Keratinocyte (primary cell): ENCODE measurements around the gene SYNE1.
"Not testable (repeated sequence)": the region's sequence is repeated elsewhere in the genome, so short reads cannot be mapped to it uniquely, and the experiment has no call there.

Source experiments
- EZH2 ChIP-seq: IDR thresholded peaks from one replicate; pipeline ENCODE4 v1.6.1; 2012; ENCODE audit warnings: inconsistent platforms, mild to moderate bottlenecking, low read length, moderate library complexity
- TF ChIP-seq, protein P1 (sequence below), 3 experiments: IDR thresholded peaks in 1 of 3; conservative IDR thresholded peaks in 1 of 3; optimal IDR thresholded peaks in 1 of 3; 2 replicates in 2 of 3; 3 replicates in 1 of 3; pipeline versions ENCODE3 to v1.5.1; 2011; ENCODE audit warnings: low read length in 3 of 3, mild to moderate bottlenecking in 3 of 3, moderate library complexity in 2 of 3, control low read depth in 1 of 3, inconsistent platforms in 1 of 3; ENCODE audit not compliant: insufficient read depth in 2 of 3; ENCODE audit errors: extremely low read depth in 1 of 3

DNA sequence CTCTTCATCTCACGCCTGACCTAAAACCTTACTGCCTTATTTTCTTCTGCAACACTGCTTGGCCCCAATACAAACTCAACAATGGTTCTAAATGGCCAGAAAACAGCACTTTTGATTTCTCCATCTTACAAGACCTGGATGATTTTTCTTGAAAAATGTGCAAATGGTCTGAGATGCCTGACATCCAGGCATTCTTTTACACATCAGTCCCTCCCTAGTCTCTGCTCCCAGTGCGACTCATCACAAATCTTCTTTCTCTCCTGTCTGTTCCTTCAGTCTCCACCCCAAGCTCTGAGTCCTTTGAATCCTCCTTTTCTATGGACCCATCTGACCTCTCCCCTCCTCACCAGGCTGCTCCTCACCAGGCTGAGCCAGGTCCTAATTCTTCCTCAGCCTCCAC lies 145.7 kb downstream of the SYNE1 start:
- TF ChIP-seq, protein P1, sequence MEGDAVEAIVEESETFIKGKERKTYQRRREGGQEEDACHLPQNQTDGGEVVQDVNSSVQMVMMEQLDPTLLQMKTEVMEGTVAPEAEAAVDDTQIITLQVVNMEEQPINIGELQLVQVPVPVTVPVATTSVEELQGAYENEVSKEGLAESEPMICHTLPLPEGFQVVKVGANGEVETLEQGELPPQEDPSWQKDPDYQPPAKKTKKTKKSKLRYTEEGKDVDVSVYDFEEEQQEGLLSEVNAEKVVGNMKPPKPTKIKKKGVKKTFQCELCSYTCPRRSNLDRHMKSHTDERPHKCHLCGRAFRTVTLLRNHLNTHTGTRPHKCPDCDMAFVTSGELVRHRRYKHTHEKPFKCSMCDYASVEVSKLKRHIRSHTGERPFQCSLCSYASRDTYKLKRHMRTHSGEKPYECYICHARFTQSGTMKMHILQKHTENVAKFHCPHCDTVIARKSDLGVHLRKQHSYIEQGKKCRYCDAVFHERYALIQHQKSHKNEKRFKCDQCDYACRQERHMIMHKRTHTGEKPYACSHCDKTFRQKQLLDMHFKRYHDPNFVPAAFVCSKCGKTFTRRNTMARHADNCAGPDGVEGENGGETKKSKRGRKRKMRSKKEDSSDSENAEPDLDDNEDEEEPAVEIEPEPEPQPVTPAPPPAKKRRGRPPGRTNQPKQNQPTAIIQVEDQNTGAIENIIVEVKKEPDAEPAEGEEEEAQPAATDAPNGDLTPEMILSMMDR (optimal IDR thresholded peaks at IDR 0.05 in 1 of 3, IDR thresholded peaks at IDR 0.05 in 1 of 3, conservative IDR thresholded peaks at IDR 0.05 in 1 of 3; ENCODE audit: extremely low read depth in 1 of 3, insufficient read depth in 2 of 3, low read length in 3 of 3): not testable (repeated sequence)
- TF ChIP-seq EZH2: not testable (repeated sequence)
